CD4-positive, CD25-positive, alpha-beta regulatory T cell (primary cell): ENCODE measurements around the gene IL36A. TPM values are rescaled to one million over a fixed set of nuclear protein-coding genes. Genes with fewer than 3 reads are reported as not detected.

Source experiments
- ATAC-seq, 2 donors: fragments of 150-1000 bp; cut with Tn5 transposase; one replicate each; pipeline ENCODE4 v1.10.0; 2021; ENCODE audit warnings: low read depth in 2 of 2, moderate number of reproducible peaks in 2 of 2, moderate library complexity in 1 of 2
- DNase-seq, 3 donors: peaks; one replicate each; pipeline versions ENCODE4 v3.0.0 to v3.0.0-alpha.2; 2012 to 2022; ENCODE audit warnings: mixed read lengths in 1 of 3
- H3K27ac ChIP-seq: one replicate; pipeline ENCODE4 v1.7.0; 2013; ENCODE audit warnings: mild to moderate bottlenecking, low read length; ENCODE audit not compliant: insufficient read depth, poor library complexity, severe bottlenecking
- H3K27me3 ChIP-seq: one replicate; pipeline ENCODE4 v1.7.0; 2013; ENCODE audit warnings: low read length; ENCODE audit not compliant: control insufficient read depth, insufficient read depth
- H3K36me3 ChIP-seq: one replicate; pipeline ENCODE4 v1.7.0; 2013; ENCODE audit warnings: mild to moderate bottlenecking, low read length, moderate library complexity; ENCODE audit not compliant: control insufficient read depth, insufficient read depth
- H3K4me1 ChIP-seq: 2 replicates; pipeline ENCODE4 v1.7.0; 2013; ENCODE audit warnings: mild to moderate bottlenecking, low read length; ENCODE audit not compliant: insufficient read depth, control insufficient read depth, poor library complexity, severe bottlenecking
- H3K4me3 ChIP-seq: one replicate; pipeline ENCODE4 v1.7.0; 2013; ENCODE audit warnings: low read depth, mild to moderate bottlenecking, low read length, moderate library complexity
- H3K9me3 ChIP-seq, 2 experiments: 1 replicate in 1 of 2; 2 replicates in 1 of 2; pipeline ENCODE4 v1.7.0; 2013; ENCODE audit warnings: low read length in 2 of 2, mild to moderate bottlenecking in 1 of 2, moderate library complexity in 1 of 2; ENCODE audit not compliant: control insufficient read depth in 2 of 2
- H3K27ac Mint-ChIP-seq, 3 donors: one replicate each; pipeline ENCODE4 v1.8.0; 2020 to 2022; ENCODE audit warnings: mild to moderate bottlenecking in 3 of 3, mixed read lengths in 3 of 3, moderate library complexity in 2 of 3
- H3K27me3 Mint-ChIP-seq: one replicate; pipeline ENCODE4 v1.8.0; 2022; ENCODE audit warnings: mild to moderate bottlenecking, mixed read lengths
- H3K36me3 Mint-ChIP-seq: one replicate; pipeline ENCODE4 v1.8.0; 2020; ENCODE audit warnings: mixed read lengths
- H3K4me1 Mint-ChIP-seq, 4 donors: one replicate each; pipeline ENCODE4 v1.8.0; 2020 to 2022; ENCODE audit warnings: mixed read lengths in 4 of 4, mild to moderate bottlenecking in 1 of 4
- H3K4me3 Mint-ChIP-seq, 4 donors: one replicate each; pipeline ENCODE4 v1.8.0; 2020 to 2022; ENCODE audit warnings: mild to moderate bottlenecking in 4 of 4, mixed read lengths in 4 of 4, moderate library complexity in 3 of 4
- H3K9me3 Mint-ChIP-seq, 7 donors: one replicate each; pipeline ENCODE4 v1.8.0; 2020 to 2022; ENCODE audit warnings: mixed read lengths in 7 of 7, mild to moderate bottlenecking in 3 of 7, moderate library complexity in 2 of 7
- polyA plus RNA-seq, 4 donors: library from polyadenylated mRNA; unstranded; fragments of 300-500 nt; fragmentation: Illumina TruSeq; gene quantifications; one replicate each; pipeline ENCODE4 v1.2.3, GENCODE V29; 2021
- total RNA-seq: library from RNA; stranded (reverse); gene quantifications from one replicate; pipeline ENCODE4 v1.2.3, GENCODE V29; 2022

Gene IL36A
- total and polyA plus RNA-seq, 5 donors from 2014 or later: 0.38 to 0.42 (median 0.42) TPM; not detected in 2

DNA sequence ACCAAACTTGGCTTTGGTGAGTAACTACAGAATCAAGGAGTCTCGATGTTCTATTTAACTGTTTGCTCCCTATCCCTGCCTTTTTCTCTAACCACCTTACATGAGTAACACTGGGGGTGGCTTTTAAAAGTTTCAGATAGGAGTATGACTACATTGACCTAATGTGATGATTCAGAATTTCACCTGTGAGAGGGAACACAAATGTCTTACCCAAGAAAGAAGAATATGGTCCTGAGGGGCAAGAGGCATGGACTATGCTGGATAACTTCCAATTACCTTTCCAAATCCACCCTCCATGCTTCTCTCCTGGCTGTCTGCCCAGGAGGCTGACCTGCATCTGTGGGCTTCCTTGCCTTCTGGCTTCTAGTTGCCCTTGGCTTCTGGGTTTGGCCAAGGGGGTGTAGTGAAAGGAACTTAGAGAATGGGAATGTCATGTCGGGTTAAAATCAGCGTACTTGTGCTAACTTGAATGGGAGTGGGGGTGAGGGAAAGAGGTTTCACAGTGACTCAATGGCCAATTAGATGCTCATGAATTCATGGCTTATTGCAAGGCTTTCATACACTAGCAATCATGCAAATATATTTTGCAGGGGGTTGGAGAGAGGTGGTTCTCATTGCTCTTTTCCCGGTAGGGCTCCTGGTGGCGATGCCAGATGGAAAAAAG is 32.7 kb upstream of the IL36A start:
- ATAC-seq: no peak
- Mint-ChIP-seq H3K4me1 (peaks cover 6 to 13% (median 9%) of the 10 kb centered on the region in 4 donors), H3K27ac (peak overlapping the region in 1 of 3 donors; percentile 13)

DNA sequence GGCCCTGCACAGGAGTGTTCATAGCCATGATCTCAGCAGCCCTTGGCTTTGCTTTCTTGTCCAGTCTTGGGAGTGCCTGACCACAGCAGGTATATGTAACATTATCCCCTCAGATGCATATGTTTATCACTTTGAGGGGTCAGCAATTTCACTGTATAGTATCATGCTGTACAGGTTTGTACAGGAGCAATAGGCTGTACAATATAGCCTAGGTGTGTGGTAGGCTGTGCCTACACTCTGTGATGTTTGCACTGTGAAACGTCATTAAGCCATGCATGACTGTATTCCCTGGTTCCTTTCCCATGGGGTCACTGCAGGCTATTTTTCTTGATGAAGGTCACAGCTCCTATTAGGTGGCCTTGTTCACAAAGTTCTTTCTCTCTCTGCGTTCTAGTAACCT is 32.1 kb upstream of the IL36A start:
- Histone ChIP-seq H3K27ac (no peak overlapping the region), H3K36me3 (no peaks in the 10 kb centered on the region), H3K4me1 (peaks cover 7% of the 10 kb centered on the region), H3K9me3 (no peaks in the 10 kb centered on the region), H3K4me3 (no peak overlapping the region), H3K27me3 (peaks cover 2% of the 10 kb centered on the region)
- H3K4me3 Mint-ChIP-seq: no peak overlapping the region
- DNase-seq (no peak), ATAC-seq (no peak)
- H3K9me3 Mint-ChIP-seq: peaks cover 0 to 6% (median 0%) of the 10 kb centered on the region in 7 donors
- no peak overlapping the region for H3K27ac Mint-ChIP-seq
- no peaks in the 10 kb centered on the region for H3K36me3 Mint-ChIP-seq
- peaks cover 6 to 14% (median 9%) of the 10 kb centered on the region in 4 donors for H3K4me1 Mint-ChIP-seq
- H3K27me3 Mint-ChIP-seq: peaks cover 31% of the 10 kb centered on the region

More for the DNA sequence above, 32.7 kb upstream of the IL36A start:
- Mint-ChIP-seq H3K36me3 (no peaks in the 10 kb centered on the region), H3K27me3 (peaks cover 31% of the 10 kb centered on the region), H3K4me3 (peak overlapping the region in 1 of 4 donors; percentile 10), H3K9me3 (peaks cover 0 to 6% (median 0%) of the 10 kb centered on the region in 7 donors)
- no peak for DNase-seq
- Histone ChIP-seq H3K27ac (no peak overlapping the region), H3K4me3 (no peak overlapping the region), H3K27me3 (peaks cover 2% of the 10 kb centered on the region), H3K4me1 (peaks cover 7% of the 10 kb centered on the region), H3K36me3 (no peaks in the 10 kb centered on the region), H3K9me3 (no peaks in the 10 kb centered on the region)

DNA sequence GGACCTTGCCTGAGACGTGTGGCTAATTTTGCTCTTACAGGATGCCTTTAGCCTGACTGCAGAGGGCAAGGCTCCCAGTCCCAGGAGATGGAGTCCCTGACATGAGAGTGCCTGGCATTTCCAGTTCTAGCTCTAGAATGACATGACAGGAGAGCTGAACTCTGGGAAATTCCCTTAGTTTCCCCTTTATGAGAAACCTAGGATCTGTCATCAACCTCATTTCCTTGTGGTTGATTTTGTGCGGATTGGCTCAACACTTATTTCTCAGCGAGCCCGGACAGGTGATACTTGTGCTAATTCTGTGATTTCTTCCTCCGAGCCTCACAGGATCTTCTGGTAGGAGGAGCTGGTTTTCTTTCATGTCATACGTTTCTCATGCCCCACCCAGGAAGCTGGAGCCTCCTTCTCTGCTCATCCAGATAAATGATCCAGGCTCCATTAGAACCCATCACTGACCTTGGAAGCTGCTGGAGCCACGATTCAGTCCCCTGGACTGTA is 27.7 kb upstream of the IL36A start, which contains the start of gene IL36G:
Gene IL36G (plus strand): TSS at position 448 of the 498 bp plus-strand sequence. CDS start 633 bp downstream, outside the sequence.
- Mint-ChIP-seq H3K9me3 (no peaks in the 10 kb centered on the region), H3K4me3 (no peak within 1 kb of the TSS), H3K27ac (peak within 1 kb of the TSS in 1 of 3 donors; percentile 28), H3K4me1 (peaks cover 4 to 30% (median 12%) of the 10 kb centered on the region in 4 donors), H3K36me3 (no peaks in the 10 kb centered on the region), H3K27me3 (peaks cover 3% of the 10 kb centered on the region)
- H3K4me3 ChIP-seq: no peak within 1 kb of the TSS
- no peak for ATAC-seq
- DNase-seq: no peak
- H3K9me3 ChIP-seq: no peaks in the 10 kb centered on the region
- peaks cover 2% of the 10 kb centered on the region for H3K27me3 ChIP-seq
- H3K27ac ChIP-seq: no peak within 1 kb of the TSS
- peaks cover 4% of the 10 kb centered on the region for H3K4me1 ChIP-seq
- H3K36me3 ChIP-seq: no peaks in the 10 kb centered on the region

- Mint-ChIP-seq H3K9me3 (no peaks in the 10 kb centered on the region), H3K27me3 (no peaks in the 10 kb centered on the region)
These were observed 25.5 kb upstream of the IL36A start for GRCh38 chr2:112979731-112980130.

GRCh38 chr2:112980537-112980936 is 24.7 kb upstream of the IL36A start:
- Mint-ChIP-seq H3K27me3 (no peaks in the 10 kb centered on the region), H3K4me1 (peaks cover 11 to 40% (median 21%) of the 10 kb centered on the region in 4 donors), H3K9me3 (no peaks in the 10 kb centered on the region), H3K36me3 (no peaks in the 10 kb centered on the region), H3K4me3 (peak overlapping the region in 1 of 4 donors; percentile 10), H3K27ac (peak overlapping the region; percentile 3 to 84 (median 77))
- peaks cover 2% of the 10 kb centered on the region for H3K27me3 ChIP-seq
- DNase-seq: no peak
- ATAC-seq: no peak
- peaks cover 12% of the 10 kb centered on the region for H3K4me1 ChIP-seq
- H3K4me3 ChIP-seq: no peak overlapping the region
- H3K27ac ChIP-seq: peak overlapping the region; percentile 1
- no peaks in the 10 kb centered on the region for H3K36me3 ChIP-seq
- no peaks in the 10 kb centered on the region for H3K9me3 ChIP-seq

More at GRCh38 chr2:112979731-112980130, 25.5 kb upstream of the IL36A start:
- H3K4me1 ChIP-seq: peaks cover 6% of the 10 kb centered on the region
- no peaks in the 10 kb centered on the region for H3K9me3 ChIP-seq
- H3K27ac ChIP-seq: no peak overlapping the region
- Mint-ChIP-seq H3K27ac (no peak overlapping the region), H3K4me1 (peaks cover 7 to 33% (median 15%) of the 10 kb centered on the region in 4 donors), H3K36me3 (no peaks in the 10 kb centered on the region), H3K4me3 (no peak overlapping the region)
- DNase-seq (no peak), ATAC-seq (no peak)
- H3K4me3 ChIP-seq: no peak overlapping the region
- peaks cover 2% of the 10 kb centered on the region for H3K27me3 ChIP-seq
- no peaks in the 10 kb centered on the region for H3K36me3 ChIP-seq

DNA sequence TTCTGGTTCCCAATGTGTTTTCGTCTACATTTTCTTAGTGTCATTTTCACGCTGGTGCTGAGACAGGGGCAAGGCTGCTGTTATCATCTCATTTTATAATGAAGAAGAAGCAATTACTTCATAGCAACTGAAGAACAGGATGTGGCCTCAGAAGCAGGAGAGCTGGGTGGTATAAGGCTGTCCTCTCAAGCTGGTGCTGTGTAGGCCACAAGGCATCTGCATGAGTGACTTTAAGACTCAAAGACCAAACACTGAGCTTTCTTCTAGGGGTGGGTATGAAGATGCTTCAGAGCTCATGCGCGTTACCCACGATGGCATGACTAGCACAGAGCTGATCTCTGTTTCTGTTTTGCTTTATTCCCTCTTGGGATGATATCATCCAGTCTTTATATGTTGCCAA is 20.2 kb upstream of the IL36A start:
- Histone ChIP-seq H3K4me1 (peaks cover 16% of the 10 kb centered on the region), H3K9me3 (peaks cover 10 to 11% of the 10 kb centered on the region in 2 experiments), H3K27ac (peak overlapping the region; percentile 52), H3K36me3 (no peaks in the 10 kb centered on the region), H3K4me3 (no peak overlapping the region), H3K27me3 (no peaks in the 10 kb centered on the region)
- peaks cover 4% of the 10 kb centered on the region for H3K27me3 Mint-ChIP-seq
- DNase-seq: peak in 2 of 3 donors; percentile 63 to 77
- H3K9me3 Mint-ChIP-seq: peaks cover 0 to 11% (median 4%) of the 10 kb centered on the region in 7 donors
- H3K4me1 Mint-ChIP-seq: peaks cover 11 to 29% (median 23%) of the 10 kb centered on the region in 4 donors
- peak overlapping the region; percentile 5 to 83 (median 77) for H3K27ac Mint-ChIP-seq
- ATAC-seq: peak; percentile 96 to 97
- no peaks in the 10 kb centered on the region for H3K36me3 Mint-ChIP-seq
- H3K4me3 Mint-ChIP-seq: peak overlapping the region in 3 of 4 donors; percentile 2 to 33 (median 14)

DNA sequence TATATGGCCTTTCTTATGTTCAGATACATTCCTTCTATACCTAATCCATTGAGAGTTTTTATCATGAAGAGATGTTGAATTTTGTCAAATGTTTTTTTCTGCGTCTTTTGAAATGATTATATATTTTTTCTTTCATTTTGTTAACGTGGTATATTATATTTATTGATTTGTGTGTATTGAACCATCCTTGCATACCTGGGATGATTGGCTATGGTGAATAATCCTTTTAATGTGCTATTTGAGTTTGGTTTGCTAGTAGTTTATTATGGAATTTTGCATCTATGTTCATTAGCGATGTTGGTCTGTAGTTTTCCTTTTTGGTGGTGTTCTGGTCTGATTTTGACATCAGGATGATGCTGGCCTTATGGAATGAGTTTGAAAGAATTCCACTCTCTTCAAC is 15.6 kb upstream of the IL36A start:
- H3K9me3 ChIP-seq: peaks cover 27 to 35% of the 10 kb centered on the region in 2 experiments
- H3K36me3 ChIP-seq: no peaks in the 10 kb centered on the region
- peaks cover 23% of the 10 kb centered on the region for H3K4me1 ChIP-seq
- DNase-seq (no peak), ATAC-seq (no peak)
- no peak overlapping the region for H3K27ac ChIP-seq
- H3K4me3 ChIP-seq: no peak overlapping the region
- Mint-ChIP-seq H3K27ac (no peak overlapping the region), H3K4me3 (no peak overlapping the region), H3K9me3 (peaks cover 3 to 29% (median 13%) of the 10 kb centered on the region in 7 donors), H3K4me1 (peaks cover 6 to 31% (median 22%) of the 10 kb centered on the region in 4 donors), H3K36me3 (peaks cover 9% of the 10 kb centered on the region), H3K27me3 (peaks cover 4% of the 10 kb centered on the region)
- no peaks in the 10 kb centered on the region for H3K27me3 ChIP-seq
